Cerebellar cortex (tissue), 1 donor: ENCODE data around the gene PCSK6.

ENCODE experiments used
- DNase-seq: peaks from one replicate; pipeline ENCODE4 v3.0.0-alpha.2; 2015; ENCODE audit warnings: low spot score

PCSK6 gene

DNA sequence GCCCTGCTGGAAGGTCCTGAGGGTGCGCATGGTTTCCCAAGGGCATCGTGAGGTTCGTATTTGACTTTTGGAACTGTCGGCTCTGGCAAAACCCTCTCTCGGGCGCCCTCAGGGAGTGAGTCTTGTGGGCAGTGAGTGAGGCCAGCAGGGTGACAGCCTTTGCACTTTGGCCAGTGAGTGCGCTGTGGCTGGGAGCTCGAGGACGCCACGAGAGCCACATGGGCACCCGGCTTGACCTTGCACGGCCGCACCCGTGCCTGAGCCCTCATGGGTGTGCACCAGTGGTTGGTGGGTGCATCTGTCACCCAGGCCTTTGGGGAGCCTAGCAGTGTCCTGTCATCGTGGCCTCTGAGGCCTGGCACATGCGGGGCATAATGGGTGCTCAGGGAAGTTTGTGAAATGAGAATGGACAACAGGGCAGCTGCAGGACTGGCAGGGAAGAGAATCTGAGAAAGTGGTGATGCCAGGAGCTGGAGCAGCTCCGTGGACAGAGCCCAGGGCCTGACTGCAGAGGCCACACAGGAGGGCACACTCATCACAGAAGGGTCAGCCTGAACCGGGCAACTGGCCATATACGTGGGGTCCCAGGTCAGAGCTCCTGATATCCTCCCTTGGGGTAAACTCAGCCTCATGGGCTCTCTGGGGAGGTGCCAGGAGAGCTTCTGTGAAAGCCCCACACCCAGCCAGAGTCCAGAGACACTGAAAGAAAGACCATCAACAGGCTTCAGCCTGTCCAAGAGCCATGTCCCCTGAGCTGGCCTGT lies 164.1 kb downstream of the PCSK6 start:
- DNase-seq: no peak

- DNase-seq: no peak
These were observed 164.9 kb downstream of the PCSK6 start for GRCh38 chr15:101324524-101325177.

DNA sequence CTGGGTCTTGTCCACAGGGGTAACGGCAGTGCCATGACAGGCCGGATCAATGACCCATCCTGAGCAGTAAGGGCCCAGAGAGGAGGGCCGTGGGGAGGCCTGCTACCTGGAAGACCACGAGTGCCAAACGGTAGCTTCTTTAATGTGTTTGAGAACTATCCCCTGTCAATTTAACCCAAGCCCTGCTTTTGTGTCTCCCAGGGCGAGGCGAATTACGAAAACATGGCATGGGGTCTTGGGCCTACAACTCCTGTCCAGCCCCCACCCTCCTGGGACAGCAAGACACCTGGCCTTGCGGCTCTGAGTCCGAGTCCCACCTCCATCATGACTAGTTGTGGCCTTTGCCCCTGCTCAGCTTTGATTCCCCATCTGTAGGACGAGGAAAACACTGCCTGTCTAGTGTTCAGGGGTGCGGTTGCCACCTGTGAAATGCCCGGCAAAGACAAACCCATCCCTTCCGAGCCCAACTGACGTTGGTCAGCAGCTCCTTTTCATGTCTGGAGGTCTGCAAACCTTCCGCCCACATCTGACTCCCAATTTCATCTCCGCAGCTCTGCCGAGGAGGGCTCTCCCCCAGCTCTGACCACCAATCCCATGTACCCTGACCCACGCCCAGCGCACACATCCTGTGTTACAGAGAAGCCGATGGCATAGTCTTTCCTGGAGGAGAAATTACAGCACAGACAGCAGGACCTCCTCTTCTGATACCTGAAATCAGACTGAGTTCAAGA lies 165.5 kb downstream of the PCSK6 start:
- DNase-seq: no peak

DNA sequence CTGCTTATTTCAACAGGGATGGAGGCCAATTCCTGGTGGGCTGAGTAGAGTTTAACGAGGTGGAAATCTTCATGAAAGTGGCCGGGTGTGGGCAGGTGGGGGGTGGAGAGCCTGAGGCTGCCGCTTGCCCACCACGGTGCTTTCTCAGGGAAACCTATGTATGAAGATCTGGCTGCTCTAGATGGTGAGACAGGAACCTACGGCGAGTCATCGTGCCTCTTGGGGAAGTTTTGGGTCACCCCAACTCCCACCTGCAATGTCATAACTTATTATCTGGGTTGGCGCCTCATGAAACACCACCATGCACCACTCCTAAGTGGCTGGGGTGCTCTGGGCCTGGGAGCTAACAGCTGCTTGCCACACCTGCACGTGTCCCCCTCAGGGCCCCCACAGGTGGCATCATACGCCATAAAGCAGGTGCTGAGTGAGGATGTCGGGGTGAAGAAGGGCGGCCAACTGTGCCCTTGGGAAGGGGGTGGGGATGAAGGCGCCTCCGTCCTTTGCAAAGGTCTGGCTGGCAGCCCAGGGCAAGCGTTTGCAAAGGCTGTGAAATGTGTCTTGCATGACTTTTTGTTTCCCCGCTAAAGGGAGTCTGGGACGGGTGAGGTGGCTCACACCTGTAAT lies 166.5 kb downstream of the PCSK6 start:
- no peak for DNase-seq

DNA sequence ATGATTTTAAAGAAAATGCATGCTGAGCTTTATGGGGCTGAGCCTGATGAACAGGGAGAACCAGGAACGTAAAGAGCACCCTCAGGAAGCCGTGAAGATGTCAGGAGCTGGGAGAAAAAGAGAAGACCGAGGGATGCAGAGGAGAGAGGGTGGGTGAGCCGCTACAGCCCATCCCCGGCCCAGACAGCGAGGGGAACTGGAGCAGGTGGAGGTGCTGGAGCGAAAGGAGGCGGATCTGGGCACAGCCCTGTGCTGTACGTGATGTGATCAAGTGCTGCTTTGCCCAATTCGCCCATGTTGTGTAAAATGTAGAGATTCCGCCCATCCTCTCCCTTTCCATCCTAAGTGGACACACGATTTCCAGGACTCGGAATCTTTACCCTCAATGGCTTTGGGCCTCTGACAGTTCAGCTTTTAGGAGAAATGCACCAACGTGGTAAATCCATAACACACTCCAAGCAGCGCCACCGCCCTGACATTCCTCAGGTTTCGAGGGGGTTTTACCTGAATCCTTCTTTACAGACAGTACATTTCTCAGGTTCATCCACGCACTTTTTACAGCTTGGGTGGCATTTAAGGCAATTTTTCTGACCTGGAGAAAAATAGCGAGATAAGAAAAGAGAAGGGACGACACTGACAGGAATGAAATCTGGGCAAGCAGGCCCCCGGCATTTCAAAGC lies 167.4 kb downstream of the PCSK6 start:
- no peak for DNase-seq

DNA sequence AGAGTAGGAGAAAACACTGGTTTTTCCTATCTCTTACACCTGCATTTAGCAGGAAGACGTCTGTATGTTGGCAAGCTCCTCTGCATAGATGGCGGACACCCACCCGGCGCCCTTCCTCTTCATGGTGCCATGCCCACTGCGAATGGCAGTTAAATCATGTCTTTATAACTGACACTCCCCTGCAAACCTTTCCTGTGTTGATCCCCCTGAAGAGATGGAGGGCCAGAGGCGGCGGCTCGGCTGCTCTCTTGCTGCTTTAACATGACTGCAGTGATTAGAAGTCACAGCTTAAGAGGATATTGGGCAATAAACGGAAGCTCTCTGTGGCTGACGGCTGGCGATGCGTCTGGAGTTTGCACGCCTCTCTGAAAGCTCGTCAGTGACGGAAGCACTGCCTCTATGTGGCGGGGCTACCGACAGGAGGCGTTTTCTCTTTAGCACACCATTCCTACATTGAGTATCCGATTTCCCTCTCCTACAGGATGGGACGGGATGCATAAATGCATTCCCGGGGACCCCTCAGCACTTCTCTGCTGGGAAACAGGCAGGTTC lies 168.9 kb downstream of the PCSK6 start:
- no peak for DNase-seq

DNA sequence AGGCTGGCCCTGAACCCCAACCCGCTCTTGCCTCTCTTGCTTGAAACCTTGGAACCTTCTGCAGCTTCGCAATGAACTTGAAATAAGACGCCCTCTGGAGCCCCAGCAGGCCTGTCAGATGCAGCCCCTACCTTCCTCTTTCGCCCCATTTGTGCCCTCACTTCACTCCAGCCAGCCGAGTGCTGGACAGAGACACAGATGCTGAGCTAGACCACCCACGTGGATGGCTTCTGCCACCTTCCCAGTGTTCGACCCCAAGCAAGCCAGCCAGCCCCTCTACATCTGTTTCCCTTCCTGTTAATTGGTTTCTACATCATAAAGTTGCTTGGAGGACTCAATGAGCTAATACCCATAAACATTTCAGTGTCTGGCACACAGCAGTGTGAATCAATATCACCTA lies 170.7 kb downstream of the PCSK6 start:
- DNase-seq: no peak

GRCh38 chr15:101318147-101318819 lies 171.2 kb downstream of the PCSK6 start:
- DNase-seq: no peak

GRCh38 chr15:101317336-101317872 lies 172.1 kb downstream of the PCSK6 start:
- DNase-seq: no peak

GRCh38 chr15:101316529-101316928 lies 173.0 kb downstream of the PCSK6 start:
- DNase-seq: no peak

DNA sequence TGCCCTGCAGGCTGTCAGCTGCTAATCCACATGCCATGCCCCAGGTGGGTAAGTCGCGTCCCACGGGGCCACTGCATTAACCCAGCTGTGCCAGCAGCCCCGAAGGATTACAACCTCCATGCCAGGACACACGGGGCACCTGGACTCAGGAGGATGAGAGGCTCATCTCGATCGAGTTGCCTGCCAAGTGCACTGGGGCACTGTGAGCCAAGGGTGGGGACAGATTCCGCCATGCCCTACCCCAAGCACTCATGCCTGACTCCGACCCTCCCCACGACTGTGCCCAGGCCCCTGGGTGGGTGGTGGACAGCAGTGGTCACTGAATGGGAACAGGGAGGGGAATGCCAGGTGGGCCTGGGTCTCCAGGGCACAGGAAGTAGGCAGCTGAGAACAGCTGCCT lies 173.8 kb downstream of the PCSK6 start:
- no peak for DNase-seq

DNA sequence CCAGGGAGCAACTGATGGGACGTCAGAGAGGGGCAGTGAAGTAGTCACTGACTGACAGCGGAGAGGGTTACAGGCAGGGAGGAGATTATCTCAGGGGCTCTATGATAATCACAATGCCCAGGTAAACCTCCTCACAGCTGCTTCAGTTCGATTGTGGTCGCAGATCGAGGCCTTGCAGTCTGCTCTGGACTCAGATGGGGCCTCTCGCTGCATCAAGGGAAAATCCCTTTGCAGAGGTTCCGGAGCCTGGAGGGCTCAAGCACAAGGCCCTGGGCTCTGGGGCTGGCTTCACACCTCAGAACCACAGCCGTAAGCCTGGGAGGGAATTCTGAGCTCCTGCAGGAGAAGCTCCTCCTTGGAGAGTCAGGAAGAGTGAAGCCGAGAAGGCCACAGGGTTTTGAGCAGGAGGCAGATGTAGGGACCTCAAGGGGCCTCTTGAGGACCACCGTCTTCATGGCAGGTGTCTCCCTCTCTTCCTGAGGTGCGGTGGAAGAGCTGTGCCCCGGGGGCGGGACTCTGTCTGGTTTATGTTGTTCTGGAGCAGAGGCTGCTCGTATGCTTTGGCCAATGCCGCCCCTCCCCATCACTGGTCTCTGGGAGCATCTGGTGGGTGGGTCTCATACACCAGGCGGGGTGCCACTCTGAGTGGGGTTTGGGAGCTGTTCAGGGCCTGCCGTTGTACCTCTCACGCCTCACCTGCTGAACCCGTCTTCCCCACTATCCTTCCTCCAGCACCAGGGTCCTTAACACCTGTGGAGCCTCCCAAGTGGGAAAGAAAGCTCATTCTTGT lies 175.0 kb downstream of the PCSK6 start:
- DNase-seq: no peak

DNA sequence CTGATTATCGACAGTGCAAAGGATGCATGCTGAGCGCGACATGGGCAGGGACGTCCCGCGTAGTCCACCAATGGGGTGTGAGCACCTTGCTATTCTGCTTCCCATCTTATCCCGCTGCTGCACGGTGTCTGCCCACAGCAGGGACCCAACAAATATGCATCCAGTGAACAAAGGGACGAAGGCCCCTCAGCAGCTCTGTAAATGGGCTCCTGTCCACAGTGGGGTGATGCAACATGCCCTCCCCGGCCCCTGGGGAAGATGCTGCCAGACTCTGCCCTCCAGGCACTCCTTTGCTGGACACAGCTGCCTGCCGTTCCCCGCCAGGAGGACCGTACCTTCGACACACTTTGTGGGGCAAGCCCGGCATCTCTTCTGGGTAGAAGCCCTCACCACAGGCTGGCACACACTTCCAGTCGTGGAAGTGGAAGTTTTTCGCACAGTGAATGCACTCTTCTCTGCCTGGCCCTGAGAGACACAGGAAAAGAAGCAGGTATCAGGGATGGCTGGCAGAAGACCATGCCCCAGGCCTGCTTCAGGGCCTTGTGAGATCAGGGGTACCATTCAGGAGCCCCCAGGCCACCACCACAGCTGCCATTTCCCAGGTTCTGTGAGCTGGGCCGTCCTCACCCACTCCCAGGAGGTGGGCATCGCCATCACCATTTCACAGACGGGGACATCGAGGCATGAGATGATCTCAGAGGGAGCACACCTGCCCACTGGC lies 176.3 kb downstream of the PCSK6 start:
- no peak for DNase-seq

DNA sequence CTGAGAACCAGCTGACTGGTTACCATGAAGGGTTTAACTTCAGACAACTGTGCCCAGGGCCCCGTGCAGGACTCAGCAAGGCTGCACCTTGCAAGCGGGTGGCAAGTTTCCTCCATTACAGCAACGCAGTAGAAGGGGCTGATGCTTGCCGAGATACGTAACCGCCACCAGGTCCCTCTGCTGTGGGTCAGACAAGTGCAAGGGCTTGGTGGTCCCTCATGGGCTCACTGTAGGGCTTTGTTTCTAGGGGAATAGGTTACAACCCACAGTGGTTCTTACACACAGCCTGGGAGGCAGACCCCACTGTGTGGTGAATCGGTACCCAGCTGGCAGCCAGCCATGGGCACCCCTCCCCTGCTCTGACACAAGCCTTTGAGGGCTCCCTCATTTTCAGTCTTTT lies 179.0 kb downstream of the PCSK6 start:
- no peak for DNase-seq

- no peak for DNase-seq
These were observed 179.4 kb downstream of the PCSK6 start for GRCh38 chr15:101310161-101310480.

DNA sequence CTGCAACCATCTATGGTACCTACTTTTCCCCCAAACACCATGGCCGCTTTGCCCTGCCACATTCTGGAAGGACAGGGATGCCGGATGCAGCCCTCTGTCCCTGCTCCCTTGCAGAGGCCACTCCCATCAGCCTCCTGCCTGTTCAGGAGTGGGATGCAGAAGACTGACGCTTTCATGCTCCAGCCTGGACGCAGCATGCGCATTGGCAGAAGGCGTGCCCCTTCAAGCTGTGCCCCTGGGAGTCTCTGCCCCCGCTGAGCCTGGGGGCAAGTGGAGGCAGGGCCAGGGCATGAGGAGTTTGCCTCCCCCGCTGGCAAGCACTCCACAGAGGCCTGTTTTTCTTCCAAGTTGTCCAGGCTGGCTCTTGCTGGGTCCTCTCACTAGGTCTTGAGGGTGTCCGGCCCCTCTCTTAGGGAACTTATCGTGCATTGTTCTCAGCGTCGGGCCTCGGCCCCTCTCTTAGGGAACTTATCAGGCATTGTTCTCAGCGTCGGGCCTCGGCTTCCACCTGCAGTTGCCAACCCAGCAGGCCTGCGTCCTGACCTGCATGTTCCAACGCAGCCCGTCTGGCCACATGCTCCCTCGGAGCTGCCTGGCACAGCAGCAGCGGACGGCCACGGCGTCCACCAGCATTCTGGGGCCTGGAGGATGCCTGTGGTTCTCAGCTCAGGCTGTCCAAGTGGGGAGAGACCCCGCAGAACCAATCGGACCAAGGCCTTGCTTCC lies 179.9 kb downstream of the PCSK6 start:
- no peak for DNase-seq

GRCh38 chr15:101308604-101309435 lies 180.7 kb downstream of the PCSK6 start:
- no peak for DNase-seq
